H9 (cell line): ENCODE results near the gene RALBP1. TPM values are rescaled to one million over a fixed set of nuclear protein-coding genes. Genes with fewer than 3 reads are reported as not detected.

Source experiments
- DNase-seq: peaks from one replicate; pipeline ENCODE4 v3.0.0-alpha.2; 2017
- H2AFZ ChIP-seq: one replicate; pipeline ENCODE4 v1.6.1; 2013; ENCODE audit warnings: mild to moderate bottlenecking, low read length, control low read depth, moderate library complexity
- H2AK5ac ChIP-seq: 2 replicates; pipeline ENCODE4 v1.6.1; 2013; ENCODE audit warnings: low read length, control low read depth, mixed read lengths; ENCODE audit not compliant: insufficient read length
- H2BK120ac ChIP-seq: one replicate; pipeline ENCODE4 v1.6.1; 2013; ENCODE audit warnings: low read depth, mild to moderate bottlenecking, low read length, control low read depth, inconsistent platforms; ENCODE audit not compliant: poor library complexity, severe bottlenecking
- H2BK12ac ChIP-seq: 2 replicates; pipeline ENCODE4 v1.6.1; 2013; ENCODE audit warnings: low read length, control low read depth, mixed read lengths, low read depth; ENCODE audit not compliant: insufficient read length
- H2BK15ac ChIP-seq: 2 replicates; pipeline ENCODE4 v1.6.1; 2013; ENCODE audit warnings: low read depth, low read length, control low read depth
- H2BK20ac ChIP-seq: one replicate; pipeline ENCODE4 v1.6.1; 2013; ENCODE audit warnings: low read depth, mild to moderate bottlenecking, low read length, control low read depth, inconsistent platforms; ENCODE audit not compliant: poor library complexity, severe bottlenecking
- H2BK5ac ChIP-seq: 2 replicates; pipeline ENCODE4 v1.6.1; 2013; ENCODE audit warnings: low read length, control low read depth, mixed read lengths; ENCODE audit not compliant: insufficient read length
- H3K14ac ChIP-seq: 2 replicates; pipeline ENCODE4 v1.6.1; 2013; ENCODE audit warnings: low read length, control low read depth; ENCODE audit not compliant: insufficient read depth
- H3K18ac ChIP-seq: 2 replicates; pipeline ENCODE4 v1.6.1; 2013; ENCODE audit warnings: low read depth, mild to moderate bottlenecking, mixed read lengths, low read length, control low read depth; ENCODE audit not compliant: insufficient read length
- H3K23ac ChIP-seq: 2 replicates; pipeline ENCODE4 v1.6.1; 2013; ENCODE audit warnings: low read length, control low read depth, mixed read lengths, low read depth; ENCODE audit not compliant: insufficient read length
- H3K23me2 ChIP-seq: 2 replicates; pipeline ENCODE4 v1.6.1; 2013; ENCODE audit warnings: low read depth, mild to moderate bottlenecking, mixed read lengths, low read length, control low read depth; ENCODE audit not compliant: insufficient read length, poor library complexity, severe bottlenecking
- H3K27ac ChIP-seq: 2 replicates; pipeline ENCODE4 v1.5.1; 2013; ENCODE audit warnings: low read length, control low read depth, mixed read lengths, low read depth; ENCODE audit not compliant: insufficient read length
- H3K27me3 ChIP-seq: 2 replicates; pipeline ENCODE4 v1.6.1; 2013; ENCODE audit warnings: low read length, control low read depth, inconsistent platforms; ENCODE audit not compliant: insufficient read depth
- H3K4ac ChIP-seq: 2 replicates; pipeline ENCODE4 v1.6.1; 2013; ENCODE audit warnings: low read depth, mild to moderate bottlenecking, control low read depth, inconsistent platforms, low read length, moderate library complexity
- H3K4me1 ChIP-seq: 2 replicates; pipeline ENCODE4 v1.6.1; 2013; ENCODE audit warnings: low read length, control low read depth, inconsistent platforms; ENCODE audit not compliant: insufficient read depth
- H3K4me2 ChIP-seq: 2 replicates; pipeline ENCODE4 v1.6.1; 2013; ENCODE audit warnings: low read length, control low read depth, mixed read lengths; ENCODE audit not compliant: insufficient read length, insufficient read depth
- H3K56ac ChIP-seq: 2 replicates; pipeline ENCODE4 v1.6.1; 2013; ENCODE audit warnings: low read depth, mild to moderate bottlenecking, mixed read lengths, low read length, control low read depth; ENCODE audit not compliant: insufficient read length
- H3K79me1 ChIP-seq: 2 replicates; pipeline ENCODE4 v1.6.1; 2013; ENCODE audit warnings: low read depth, mild to moderate bottlenecking, moderate library complexity, low read length, control low read depth, inconsistent platforms; ENCODE audit not compliant: insufficient read depth, poor library complexity, severe bottlenecking
- H3K79me2 ChIP-seq: 2 replicates; pipeline ENCODE4 v1.6.1; 2013; ENCODE audit warnings: low read length, control low read depth, inconsistent platforms; ENCODE audit not compliant: insufficient read depth
- H3K9ac ChIP-seq: 2 replicates; pipeline ENCODE4 v1.6.1; 2013; ENCODE audit warnings: low read length, control low read depth, mixed read lengths; ENCODE audit not compliant: insufficient read length; ENCODE audit errors: extremely low read depth
- H3K9me3 ChIP-seq: one replicate; pipeline ENCODE4 v1.6.1; 2013; ENCODE audit warnings: low read depth, low read length, inconsistent platforms; ENCODE audit not compliant: control insufficient read depth
- H3T11ph ChIP-seq: one replicate; pipeline ENCODE4 v1.6.1; 2013; ENCODE audit warnings: mild to moderate bottlenecking, low read length, control low read depth, inconsistent platforms
- H4K20me1 ChIP-seq: one replicate; pipeline ENCODE4 v1.6.1; 2013; ENCODE audit not compliant: control insufficient read depth, insufficient read length, insufficient read depth
- H4K5ac ChIP-seq: 2 replicates; pipeline ENCODE4 v1.6.1; 2013; ENCODE audit warnings: low read depth, mild to moderate bottlenecking, mixed read lengths, low read length, control low read depth; ENCODE audit not compliant: insufficient read length
- H4K8ac ChIP-seq: replicated peaks from 2 replicates; pipeline ENCODE4 v1.6.1; 2013; ENCODE audit warnings: low read length, control low read depth, mixed read lengths, low read depth; ENCODE audit not compliant: insufficient read length
- H4K91ac ChIP-seq: 2 replicates; pipeline ENCODE4 v1.6.1; 2013; ENCODE audit warnings: low read depth, mild to moderate bottlenecking, moderate library complexity, mixed read lengths, low read length, control low read depth; ENCODE audit not compliant: insufficient read length
- H3K27ac Mint-ChIP-seq, 3 experiments: 2 replicates in 2 of 3; 3 replicates in 1 of 3; pipeline ENCODE4 v1.8.0; 2020 to 2021; ENCODE audit warnings: mixed read lengths in 3 of 3, mild to moderate bottlenecking in 1 of 3, moderate library complexity in 1 of 3
- H3K27me3 Mint-ChIP-seq: 2 replicates; pipeline ENCODE4 v1.8.0; 2021; ENCODE audit warnings: low read depth, mild to moderate bottlenecking, moderate library complexity, mixed read lengths
- H3K36me3 Mint-ChIP-seq, 3 experiments: 2 replicates in 2 of 3; 3 replicates in 1 of 3; pipeline ENCODE4 v1.8.0; 2020 to 2021; ENCODE audit warnings: low read depth in 3 of 3, mixed read lengths in 3 of 3; ENCODE audit not compliant: insufficient read depth in 1 of 3
- H3K4me1 Mint-ChIP-seq, 2 experiments: 2 replicates each; pipeline ENCODE4 v1.8.0; 2020; ENCODE audit warnings: mixed read lengths in 2 of 2
- H3K4me3 Mint-ChIP-seq, 2 experiments: 2 replicates in 1 of 2; 3 replicates in 1 of 2; pipeline ENCODE4 v1.8.0; 2020 to 2021; ENCODE audit warnings: mild to moderate bottlenecking in 2 of 2, mixed read lengths in 2 of 2, moderate library complexity in 1 of 2
- H3K9me3 Mint-ChIP-seq, 2 experiments: 2 replicates in 1 of 2; 3 replicates in 1 of 2; pipeline ENCODE4 v1.8.0; 2020; ENCODE audit warnings: mild to moderate bottlenecking in 2 of 2, mixed read lengths in 2 of 2, moderate library complexity in 1 of 2
- WGBS: extraction: QIAGEN DNeasy Blood & Tissue Kit; methylation state at CpG from one replicate; pipeline ENCODE4 v1.1.7; 2013; ENCODE audit warnings: missing lambda C conversion rate, low lambda C conversion rate, mixed read lengths; ENCODE audit not compliant: insufficient read length; ENCODE audit errors: extremely low coverage; 5-methylcytosine and 5-hydroxymethylcytosine counted together
- total RNA-seq: library from RNA; stranded (reverse); gene quantifications from 2 replicates; pipeline ENCODE4 v1.2.1, GENCODE V29; 2021
- TF ChIP-seq, protein P1 (sequence below): fragments of 200-600 bp; sonication (generic); conservative IDR thresholded peaks from 3 replicates; pipeline ENCODE4 v1.8.0; 2021; ENCODE audit warnings: antibody characterized with exemption, mild to moderate bottlenecking

The RALBP1 gene
- total RNA-seq, 1 experiment from 2014 or later = 51.0 TPM

DNA sequence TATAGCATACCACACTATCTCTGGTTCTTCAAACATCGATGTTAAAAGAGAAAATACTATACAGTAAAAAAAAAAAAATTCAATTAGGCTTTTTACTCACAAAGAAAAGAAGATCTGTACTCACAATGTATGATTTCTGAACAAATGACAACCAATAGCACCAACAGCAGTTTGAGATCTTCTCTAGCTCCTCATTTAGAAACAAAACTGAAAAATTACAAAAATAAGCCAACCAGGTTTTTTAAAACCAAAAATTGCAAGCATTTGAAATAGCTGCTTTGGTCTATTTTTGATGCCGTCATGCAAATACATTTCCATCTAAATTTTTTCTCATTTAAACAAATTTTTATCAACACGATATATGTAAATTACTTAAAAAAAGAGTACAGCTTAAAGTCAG lies 34.3 kb upstream of the RALBP1 start:
- Histone ChIP-seq H2BK120ac (no peak overlapping the region), H4K91ac (no peak overlapping the region), H2BK12ac (no peak overlapping the region), H2BK20ac (no peak overlapping the region), H2AFZ (no peak overlapping the region), H2BK15ac (no peak overlapping the region), H3K14ac (no peak overlapping the region), H4K20me1 (no peaks in the 10 kb centered on the region), H3K4me2 (no peak overlapping the region), H2AK5ac (no peak overlapping the region), H3K4me1 (no peaks in the 10 kb centered on the region), H3K27me3 (no peaks in the 10 kb centered on the region), H3K79me1 (no peaks in the 10 kb centered on the region), H3K56ac (no peak overlapping the region), H3K23me2 (no peaks in the 10 kb centered on the region), H3K23ac (no peak overlapping the region), H2BK5ac (no peak overlapping the region), H4K8ac (no peak overlapping the region), H3T11ph (no peak overlapping the region), H3K9ac (no peak overlapping the region), H3K27ac (no peak overlapping the region), H3K4ac (no peak overlapping the region), H4K5ac (no peak overlapping the region), H3K79me2 (no peaks in the 10 kb centered on the region), H3K18ac (no peak overlapping the region), H3K9me3 (no peaks in the 10 kb centered on the region)
- no peaks in the 10 kb centered on the region for H3K36me3 Mint-ChIP-seq
- H3K27ac Mint-ChIP-seq = no peak overlapping the region
- H3K4me3 Mint-ChIP-seq = no peak overlapping the region
- H3K27me3 Mint-ChIP-seq = no peaks in the 10 kb centered on the region; the same call in 1 of the 2 replicates
- 100% methylated on average over 2 of the region's 3 CpGs for WGBS
- H3K9me3 Mint-ChIP-seq = peaks cover 0 to 3% of the 10 kb centered on the region in 2 experiments; a peak in 2 of 5 replicates
- no peak for DNase-seq
- TF ChIP-seq, protein P1, sequence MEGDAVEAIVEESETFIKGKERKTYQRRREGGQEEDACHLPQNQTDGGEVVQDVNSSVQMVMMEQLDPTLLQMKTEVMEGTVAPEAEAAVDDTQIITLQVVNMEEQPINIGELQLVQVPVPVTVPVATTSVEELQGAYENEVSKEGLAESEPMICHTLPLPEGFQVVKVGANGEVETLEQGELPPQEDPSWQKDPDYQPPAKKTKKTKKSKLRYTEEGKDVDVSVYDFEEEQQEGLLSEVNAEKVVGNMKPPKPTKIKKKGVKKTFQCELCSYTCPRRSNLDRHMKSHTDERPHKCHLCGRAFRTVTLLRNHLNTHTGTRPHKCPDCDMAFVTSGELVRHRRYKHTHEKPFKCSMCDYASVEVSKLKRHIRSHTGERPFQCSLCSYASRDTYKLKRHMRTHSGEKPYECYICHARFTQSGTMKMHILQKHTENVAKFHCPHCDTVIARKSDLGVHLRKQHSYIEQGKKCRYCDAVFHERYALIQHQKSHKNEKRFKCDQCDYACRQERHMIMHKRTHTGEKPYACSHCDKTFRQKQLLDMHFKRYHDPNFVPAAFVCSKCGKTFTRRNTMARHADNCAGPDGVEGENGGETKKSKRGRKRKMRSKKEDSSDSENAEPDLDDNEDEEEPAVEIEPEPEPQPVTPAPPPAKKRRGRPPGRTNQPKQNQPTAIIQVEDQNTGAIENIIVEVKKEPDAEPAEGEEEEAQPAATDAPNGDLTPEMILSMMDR = no peak
- peaks cover 5% of the 10 kb centered on the region in 2 experiments for H3K4me1 Mint-ChIP-seq
